Mucosa of descending colon (tissue), 3 donors: Measurements from ENCODE around the gene SMIM20. TPM values are rescaled to one million over a fixed set of nuclear protein-coding genes. Genes with fewer than 3 reads are reported as not detected.

Source experiments
- ATAC-seq: fragments of 200-7000 bp; cut with Tn5 transposase; one replicate; pipeline ENCODE4 v1.9.1; 2020; ENCODE audit warnings: mild to moderate bottlenecking, moderate library complexity
- DNase-seq, 3 donors: peaks; one replicate each; pipeline ENCODE4 v3.0.0-alpha.2; 2020
- H3K36me3 ChIP-seq: fragments of 200-600 bp; one replicate; pipeline ENCODE4 v1.8.0; 2021; ENCODE audit warnings: low read depth, mild to moderate bottlenecking
- H3K4me1 ChIP-seq: fragments of 200-600 bp; one replicate; pipeline ENCODE4 v1.8.0; 2021; ENCODE audit warnings: low read depth, mild to moderate bottlenecking
- H3K4me3 ChIP-seq: fragments of 200-600 bp; one replicate; pipeline ENCODE4 v1.8.0; 2021; ENCODE audit warnings: mild to moderate bottlenecking
- H3K9me3 ChIP-seq: fragments of 200-600 bp; one replicate; pipeline ENCODE4 v1.8.0; 2021; ENCODE audit warnings: mild to moderate bottlenecking
- intact Hi-C, 2 donors: fragments of 100-400 bp; cut with DNase I in 1 of 2; cut with micrococcal nuclease in 1 of 2; formaldehyde crosslinking; loops; one replicate each; pipeline versions ENCODE4 v1.11.0 to v1.11.1; 2022; cut with DNase I, micrococcal nuclease
- total RNA-seq, 3 donors: library from RNA; stranded (reverse); fragmentation: NEBNext Ultra II Directional in 2 of 3; extraction: Animal tissue kit (Norgen Biotek cat#: 25700) in 2 of 3; gene quantifications; one replicate each; pipeline versions ENCODE4 v1.2.1 to v1.2.4, GENCODE V29; 2021 to 2023
- TF ChIP-seq, protein P1 (sequence below): fragments of 200-600 bp; IDR thresholded peaks from one replicate; pipeline ENCODE4 v1.8.0; 2022; ENCODE audit warnings: antibody characterized with exemption, mild to moderate bottlenecking
- donor health status: DM: no; HTN: no; CAD: no; lungs with moderate emphysema.
- donor health status: DM: no; HTN: no; CAD: no.
- donor health status: DM: no; HTN: yes; CAD: no.

The SMIM20 gene
- total RNA-seq, 3 donors from 2014 or later: 28.1 to 36.0 (median 28.7) TPM

DNA sequence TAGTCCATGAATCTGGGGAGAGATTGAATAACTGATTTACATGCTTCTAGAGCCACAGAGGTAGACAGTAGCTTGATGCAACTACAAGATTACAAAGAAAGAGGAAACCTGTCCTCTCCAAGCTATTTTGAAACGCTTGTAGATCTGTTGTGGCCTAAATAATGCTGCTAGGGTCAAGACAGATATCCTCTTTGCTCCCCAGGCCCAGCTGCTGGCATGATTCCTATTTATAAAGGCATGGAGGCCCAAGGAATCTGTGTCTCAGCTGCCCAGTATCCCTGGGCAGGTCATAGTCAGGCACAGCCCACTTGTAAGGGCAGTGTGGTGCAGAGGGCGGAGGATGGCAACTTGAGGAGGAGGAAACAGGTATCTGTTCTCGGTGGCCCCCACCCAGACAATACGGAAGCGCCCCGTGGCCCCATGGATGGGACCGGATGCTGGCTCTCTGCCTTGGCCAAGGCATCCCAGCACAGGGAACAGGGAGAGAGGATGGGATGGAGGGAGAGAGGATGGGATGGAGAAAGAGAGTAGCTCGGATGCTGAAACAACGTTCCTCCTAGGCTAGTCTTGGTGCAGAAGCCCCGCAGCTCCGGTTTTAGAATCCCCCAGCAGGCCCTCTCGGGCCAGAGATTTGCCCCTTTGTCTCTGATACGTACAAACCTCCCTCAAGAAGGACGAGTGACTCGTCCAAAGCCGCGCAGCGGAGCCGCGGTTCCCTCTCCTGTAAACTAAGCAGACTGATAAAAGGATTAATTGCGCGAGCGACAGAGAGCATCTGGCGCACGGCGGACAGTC, 767 bp upstream of the SMIM20 start:
- Histone ChIP-seq H3K4me3 (peak overlapping the region; percentile 9), H3K36me3 (no peaks in the 10 kb centered on the region), H3K4me1 (peaks cover 20% of the 10 kb centered on the region), H3K9me3 (no peaks in the 10 kb centered on the region)
- TF ChIP-seq, protein P1, sequence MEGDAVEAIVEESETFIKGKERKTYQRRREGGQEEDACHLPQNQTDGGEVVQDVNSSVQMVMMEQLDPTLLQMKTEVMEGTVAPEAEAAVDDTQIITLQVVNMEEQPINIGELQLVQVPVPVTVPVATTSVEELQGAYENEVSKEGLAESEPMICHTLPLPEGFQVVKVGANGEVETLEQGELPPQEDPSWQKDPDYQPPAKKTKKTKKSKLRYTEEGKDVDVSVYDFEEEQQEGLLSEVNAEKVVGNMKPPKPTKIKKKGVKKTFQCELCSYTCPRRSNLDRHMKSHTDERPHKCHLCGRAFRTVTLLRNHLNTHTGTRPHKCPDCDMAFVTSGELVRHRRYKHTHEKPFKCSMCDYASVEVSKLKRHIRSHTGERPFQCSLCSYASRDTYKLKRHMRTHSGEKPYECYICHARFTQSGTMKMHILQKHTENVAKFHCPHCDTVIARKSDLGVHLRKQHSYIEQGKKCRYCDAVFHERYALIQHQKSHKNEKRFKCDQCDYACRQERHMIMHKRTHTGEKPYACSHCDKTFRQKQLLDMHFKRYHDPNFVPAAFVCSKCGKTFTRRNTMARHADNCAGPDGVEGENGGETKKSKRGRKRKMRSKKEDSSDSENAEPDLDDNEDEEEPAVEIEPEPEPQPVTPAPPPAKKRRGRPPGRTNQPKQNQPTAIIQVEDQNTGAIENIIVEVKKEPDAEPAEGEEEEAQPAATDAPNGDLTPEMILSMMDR: no peak
- intact Hi-C loops: no loop called here
- ATAC-seq (peak; percentile 35), DNase-seq (peak; percentile 63 to 82 (median 76))

DNA sequence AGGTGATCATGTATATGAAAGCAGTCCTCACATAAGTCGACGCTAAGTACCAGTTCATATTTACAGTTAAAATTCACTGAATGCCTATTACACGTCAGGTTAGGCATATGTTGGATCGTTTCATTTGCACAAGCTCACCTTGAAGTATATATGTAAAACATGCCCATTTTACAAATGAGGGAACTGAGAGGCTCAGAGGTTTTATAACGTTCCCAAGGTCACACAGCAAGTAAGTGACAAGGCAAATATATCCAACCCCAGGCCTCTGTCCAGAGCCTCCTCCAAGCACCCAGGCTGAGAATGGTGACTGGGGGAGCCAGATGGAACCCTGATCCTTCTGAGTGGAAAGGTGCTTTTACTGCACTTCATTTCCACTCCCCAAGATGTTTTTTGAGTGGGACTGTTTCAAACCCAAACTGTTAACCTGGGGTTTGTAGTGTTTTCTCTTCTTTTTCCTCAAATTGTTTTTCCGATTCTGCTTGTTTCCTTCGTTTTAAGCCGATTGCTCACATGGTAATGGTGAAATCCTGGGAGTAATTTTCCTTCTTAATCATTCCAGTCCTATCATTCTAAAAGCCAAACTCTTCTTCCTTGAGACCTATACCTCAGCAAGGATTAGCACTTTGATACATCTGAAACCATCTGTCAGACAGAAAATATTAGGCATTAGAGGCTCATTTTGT, 791 bp downstream of the SMIM20 start:
- Histone ChIP-seq H3K4me1 (peaks cover 26% of the 10 kb centered on the region), H3K36me3 (no peaks in the 10 kb centered on the region), H3K4me3 (peak overlapping the region; percentile 21), H3K9me3 (no peaks in the 10 kb centered on the region)
- TF ChIP-seq, protein P1: no peak
- intact Hi-C loops: no loop called here
- no peak for DNase-seq
- no peak for ATAC-seq

DNA sequence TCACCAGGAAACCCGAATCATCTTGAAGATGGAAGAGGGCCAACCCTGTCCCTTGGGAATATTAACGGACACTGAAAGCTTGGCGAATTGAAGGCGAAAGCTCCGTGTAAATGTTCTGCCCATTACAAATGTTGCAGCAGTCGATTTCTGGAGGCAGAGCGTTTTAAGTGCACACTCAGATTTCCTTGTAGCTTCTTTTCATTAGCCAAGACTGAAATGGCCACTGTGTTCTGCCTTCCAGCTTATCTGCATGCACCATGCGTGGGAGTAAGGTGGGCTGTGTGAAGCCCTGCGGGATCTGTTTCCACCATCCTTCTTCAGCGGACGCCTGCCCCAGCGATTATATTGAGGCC, 1.3 kb downstream of the SMIM20 start:
- Histone ChIP-seq H3K36me3 (no peaks in the 10 kb centered on the region), H3K9me3 (no peaks in the 10 kb centered on the region), H3K4me1 (peaks cover 26% of the 10 kb centered on the region), H3K4me3 (no peak overlapping the region)
- intact Hi-C loops: no loop called here
- no peak for ATAC-seq
- DNase-seq: no peak
- TF ChIP-seq, protein P1: no peak

DNA sequence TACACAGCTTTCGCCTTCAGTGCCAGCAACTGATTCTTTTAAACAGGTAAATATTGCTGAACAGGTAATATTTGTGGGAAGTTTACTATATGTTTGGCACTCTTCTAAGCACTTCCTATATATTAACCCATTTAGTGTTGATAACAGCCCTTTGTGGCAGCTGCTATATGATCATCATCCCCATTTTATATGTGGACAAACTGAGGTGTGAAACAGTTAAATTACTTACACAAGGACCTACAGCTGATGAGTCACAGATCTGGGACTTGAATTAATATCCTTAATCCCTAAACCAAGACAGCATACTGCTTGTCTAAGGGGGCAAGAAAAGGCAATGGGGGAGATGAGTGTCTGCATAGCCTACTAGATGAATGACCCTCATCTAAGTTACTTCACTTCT, 2.9 kb downstream of the SMIM20 start:
- peaks cover 26% of the 10 kb centered on the region for H3K4me1 ChIP-seq
- H3K4me3 ChIP-seq: no peak overlapping the region
- no peaks in the 10 kb centered on the region for H3K36me3 ChIP-seq
- no peaks in the 10 kb centered on the region for H3K9me3 ChIP-seq
- TF ChIP-seq, protein P1: no peak
- DNase-seq (no peak), ATAC-seq (no peak)
- intact Hi-C loops: no loop called here

DNA sequence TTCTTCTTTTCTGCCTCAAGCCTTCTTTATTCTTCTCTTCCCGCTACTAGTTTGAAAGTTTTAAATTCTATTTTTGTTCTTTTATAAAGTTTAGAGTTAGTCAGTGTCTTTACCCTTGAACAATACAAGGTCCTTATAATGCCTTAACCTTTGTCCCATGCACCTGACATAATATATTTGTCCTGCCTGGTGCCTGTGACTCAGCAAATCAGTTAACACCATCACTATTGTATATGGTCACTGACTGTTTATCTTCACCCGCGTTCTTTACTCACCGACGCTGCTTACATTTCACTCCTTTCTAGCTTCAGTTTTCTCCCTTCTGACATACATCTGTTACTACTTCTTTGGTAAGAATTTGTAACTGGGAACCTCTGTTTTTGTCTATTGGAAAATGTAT, 5.7 kb downstream of the SMIM20 start:
- Histone ChIP-seq H3K4me3 (no peak overlapping the region), H3K9me3 (no peaks in the 10 kb centered on the region), H3K36me3 (no peaks in the 10 kb centered on the region), H3K4me1 (peaks cover 11% of the 10 kb centered on the region)
- ATAC-seq (peak; percentile 97), DNase-seq (peak in 1 of 3 donors; percentile 49)
- TF ChIP-seq, protein P1: no peak
- intact Hi-C loops: no loop called here
